ENCODE measurements around the gene INS.

INS gene

GRCh38 chr11:2160736-2161259, at the start of gene INS:
Gene INS, minus strand, starts transcription at chr11:2161209. Its CDS starts 238 bp downstream, at chr11:2160971.
- no peak for DNase-seq (ENCODE audit: low spot score)

- no peak for DNase-seq (ENCODE audit: low spot score)
Observed at GRCh38 chr11:2210366-2211112, 49.5 kb upstream of the INS start.

GRCh38 chr11:2209900-2210321, 48.9 kb upstream of the INS start:
- no peak for DNase-seq (ENCODE audit: low spot score)

GRCh38 chr11:2209370-2209801, 48.4 kb upstream of the INS start:
- no peak for DNase-seq (ENCODE audit: low spot score)

- DNase-seq (ENCODE audit: low spot score) = no peak
Observed at GRCh38 chr11:2208691-2209369, 47.8 kb upstream of the INS start.

- no peak for DNase-seq (ENCODE audit: low spot score)
Observed at GRCh38 chr11:2207773-2208621, 47.0 kb upstream of the INS start.

- no peak for DNase-seq (ENCODE audit: low spot score)
Observed at GRCh38 chr11:2207212-2207611, 46.2 kb upstream of the INS start.

- DNase-seq (ENCODE audit: low spot score) = no peak
Observed at GRCh38 chr11:2205981-2206690, 45.1 kb upstream of the INS start.

- DNase-seq (ENCODE audit: low spot score) = no peak
Observed at GRCh38 chr11:2205214-2205720, 44.3 kb upstream of the INS start.

- DNase-seq (ENCODE audit: low spot score) = no peak
Observed at GRCh38 chr11:2204361-2205213, 43.6 kb upstream of the INS start.

GRCh38 chr11:2203440-2204259, 42.6 kb upstream of the INS start:
- no peak for DNase-seq (ENCODE audit: low spot score)

- DNase-seq (ENCODE audit: low spot score) = no peak
Observed at GRCh38 chr11:2202900-2203439, 42.0 kb upstream of the INS start.

GRCh38 chr11:2202071-2202899, 41.3 kb upstream of the INS start:
- DNase-seq (ENCODE audit: low spot score) = no peak

GRCh38 chr11:2201542-2201941, 40.5 kb upstream of the INS start:
- DNase-seq (ENCODE audit: low spot score) = no peak

- no peak for DNase-seq (ENCODE audit: low spot score)
Observed at GRCh38 chr11:2200957-2201519, 40.0 kb upstream of the INS start.

- DNase-seq (ENCODE audit: low spot score) = no peak
Observed at GRCh38 chr11:2200536-2200935, 39.5 kb upstream of the INS start.

GRCh38 chr11:2199466-2200341, 38.7 kb upstream of the INS start:
- no peak for DNase-seq (ENCODE audit: low spot score)
